ENCODE measurements around the gene SLK.

SLK gene

GRCh38 chr10:104035194-104036068, 68.5 kb downstream of the SLK start:
- FAIRE-seq, result no peak

GRCh38 chr10:104036069-104036384, 69.1 kb downstream of the SLK start:
- no peak for FAIRE-seq

GRCh38 chr10:104036518-104037260, 69.7 kb downstream of the SLK start:
- FAIRE-seq, result no peak

DNA sequence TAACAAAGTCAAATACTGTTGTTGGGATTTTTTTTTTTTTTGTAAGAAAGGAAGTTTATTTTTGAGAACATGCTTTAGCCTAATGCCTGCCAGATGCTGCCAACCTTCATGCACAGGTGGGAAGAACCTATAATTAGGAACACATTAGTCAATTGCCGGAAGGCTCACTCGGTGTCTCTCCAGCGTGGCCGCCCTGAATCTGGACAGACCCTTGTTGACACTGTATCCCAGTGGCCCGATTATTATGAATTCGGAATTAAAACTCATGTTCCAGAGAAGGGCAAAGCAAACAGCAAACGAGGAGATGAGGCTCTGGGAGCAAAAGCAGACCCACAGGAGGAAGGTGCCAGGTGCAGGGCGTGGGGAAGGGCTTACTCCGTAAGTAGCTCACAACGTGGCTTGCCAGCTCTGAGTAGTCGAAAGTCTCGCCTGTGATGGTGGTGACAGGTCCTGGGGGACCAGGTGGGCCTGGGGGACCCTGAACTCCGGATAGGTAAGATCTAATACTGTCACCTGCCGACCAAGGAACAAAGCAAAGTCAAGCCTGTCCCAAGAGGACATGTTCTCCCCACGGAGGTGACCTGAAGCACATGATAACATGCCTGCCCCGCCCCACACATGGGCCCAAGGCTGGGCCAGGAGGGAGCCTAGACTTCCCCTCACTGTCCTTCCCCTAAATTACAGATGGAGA, 70.5 kb downstream of the SLK start:
- no peak for FAIRE-seq

DNA sequence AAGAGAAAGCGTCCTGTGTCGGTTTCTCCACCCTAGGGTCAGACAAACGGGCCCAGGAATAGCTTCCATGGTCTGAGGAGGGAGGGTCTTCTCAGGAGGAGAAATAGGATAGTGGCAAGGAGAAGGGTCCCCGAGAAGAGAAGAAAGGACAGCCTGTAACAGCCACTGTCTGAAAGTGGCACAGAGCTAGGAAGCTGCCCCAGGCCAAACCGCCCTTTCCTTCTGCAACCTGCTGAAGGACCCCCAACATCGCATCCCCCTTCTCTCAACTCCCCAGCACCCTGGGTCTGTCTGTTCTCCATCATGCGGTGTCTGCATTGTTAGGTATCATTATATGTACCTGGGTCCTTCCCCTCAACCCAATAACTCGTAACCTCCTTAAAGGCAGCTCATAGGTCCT, 71.6 kb downstream of the SLK start:
- no peak for FAIRE-seq

- FAIRE-seq, result no peak
Measured at GRCh38 chr10:104038958-104039752, 72.2 kb downstream of the SLK start.

- FAIRE-seq, result no peak
Measured at GRCh38 chr10:104040382-104040781, 73.4 kb downstream of the SLK start.

- no peak for FAIRE-seq
Measured at GRCh38 chr10:104040862-104041789, 74.2 kb downstream of the SLK start.

- FAIRE-seq, result no peak
Measured at GRCh38 chr10:104041891-104042535, 75.1 kb downstream of the SLK start.

DNA sequence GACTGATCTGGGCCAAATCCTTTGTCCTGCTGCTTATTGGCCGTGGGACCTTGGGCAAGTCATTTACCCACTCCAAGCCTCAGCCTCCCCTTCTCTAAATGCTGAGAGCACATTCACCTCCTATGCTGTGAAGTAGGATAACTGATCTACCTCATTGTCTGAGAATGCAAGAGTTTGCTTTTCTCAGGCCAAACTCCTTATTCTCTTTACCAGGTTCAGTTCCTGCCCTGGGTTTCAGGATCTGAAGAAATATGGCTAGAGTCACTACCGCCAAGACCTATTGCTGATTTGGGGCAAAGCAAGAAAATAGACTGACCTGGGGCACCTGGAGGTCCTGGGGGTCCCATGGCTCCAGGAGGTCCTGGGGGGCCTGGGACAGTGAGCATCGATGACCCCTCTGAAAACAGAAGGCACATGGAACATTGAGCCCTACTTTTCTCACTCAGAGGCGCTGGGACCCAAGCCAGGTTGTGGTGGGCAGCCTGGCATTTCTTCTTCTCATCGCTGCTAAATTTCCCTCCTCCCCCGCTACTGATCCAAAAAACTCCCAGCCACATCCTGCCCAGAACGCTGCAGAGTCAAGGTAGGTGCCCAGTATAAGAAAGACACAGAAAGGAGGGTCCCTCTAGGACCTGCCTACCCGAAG, 76.4 kb downstream of the SLK start:
- no peak for FAIRE-seq

DNA sequence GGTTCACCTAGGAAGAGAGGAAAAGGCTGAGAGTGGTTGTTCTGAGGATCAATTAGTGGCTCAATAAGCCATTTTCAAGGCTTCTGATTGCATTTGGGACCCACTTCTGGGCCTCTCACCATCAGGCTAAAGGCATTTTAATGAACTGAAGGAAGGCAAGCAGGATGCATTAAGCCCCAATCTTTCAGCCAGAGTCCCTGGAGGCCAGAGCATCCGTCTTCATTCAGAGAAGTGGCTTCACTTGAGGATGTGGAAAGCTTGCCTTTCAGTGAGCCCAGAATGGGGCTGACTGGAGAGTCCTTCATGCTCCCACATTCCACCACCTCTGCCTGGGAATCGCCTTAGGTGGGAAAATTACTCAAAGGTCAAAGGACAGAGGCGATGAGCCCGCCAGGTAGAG, 76.9 kb downstream of the SLK start:
- no peak for FAIRE-seq

GRCh38 chr10:104045151-104046089, 78.5 kb downstream of the SLK start:
- FAIRE-seq, result no peak

- FAIRE-seq, result no peak
Measured at GRCh38 chr10:104046651-104047050, 79.7 kb downstream of the SLK start.

GRCh38 chr10:104049504-104050250, 82.7 kb downstream of the SLK start:
- FAIRE-seq, result no peak

DNA sequence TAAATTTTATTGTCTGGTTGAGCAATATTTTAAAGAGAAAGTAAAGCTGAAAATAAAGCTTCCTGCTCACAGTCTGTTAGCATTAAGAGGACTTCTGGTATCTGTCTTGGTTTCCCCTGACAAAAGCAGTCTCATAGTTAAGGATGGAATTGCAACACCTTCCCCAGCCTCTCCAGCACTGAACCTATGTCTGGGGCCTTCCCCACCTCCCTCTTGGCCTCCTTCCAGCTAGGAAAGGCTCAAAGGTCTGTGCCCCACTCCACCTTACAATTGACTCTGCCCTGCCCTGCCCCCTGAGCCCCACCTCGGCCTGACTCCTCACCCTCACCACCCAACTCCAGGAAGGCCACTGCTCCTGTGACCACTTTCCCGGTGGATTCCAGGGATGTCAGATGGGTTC, 85.5 kb downstream of the SLK start:
- no peak for FAIRE-seq

DNA sequence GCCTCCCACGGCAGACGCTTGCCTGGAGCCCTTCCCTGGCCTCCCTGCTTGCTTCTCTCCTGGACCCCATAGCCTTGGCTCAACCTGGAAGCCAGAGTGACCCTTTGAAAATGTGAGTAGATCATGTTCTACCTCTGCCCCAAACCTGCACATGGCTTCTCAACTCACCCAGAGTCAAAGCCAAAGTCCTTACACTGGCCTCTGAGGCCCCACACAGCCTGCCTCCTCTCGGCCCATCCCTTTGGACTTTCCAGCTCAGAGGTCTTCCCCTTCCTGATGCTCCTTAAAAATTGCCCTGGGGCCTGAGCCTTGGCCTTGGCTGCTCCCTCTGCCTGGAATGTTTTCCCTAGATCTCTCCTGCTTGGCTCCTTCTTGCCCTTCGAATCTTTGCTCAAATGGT, 86.3 kb downstream of the SLK start:
- no peak for FAIRE-seq

- no peak for FAIRE-seq
Measured at GRCh38 chr10:104054430-104054829, 87.5 kb downstream of the SLK start.

DNA sequence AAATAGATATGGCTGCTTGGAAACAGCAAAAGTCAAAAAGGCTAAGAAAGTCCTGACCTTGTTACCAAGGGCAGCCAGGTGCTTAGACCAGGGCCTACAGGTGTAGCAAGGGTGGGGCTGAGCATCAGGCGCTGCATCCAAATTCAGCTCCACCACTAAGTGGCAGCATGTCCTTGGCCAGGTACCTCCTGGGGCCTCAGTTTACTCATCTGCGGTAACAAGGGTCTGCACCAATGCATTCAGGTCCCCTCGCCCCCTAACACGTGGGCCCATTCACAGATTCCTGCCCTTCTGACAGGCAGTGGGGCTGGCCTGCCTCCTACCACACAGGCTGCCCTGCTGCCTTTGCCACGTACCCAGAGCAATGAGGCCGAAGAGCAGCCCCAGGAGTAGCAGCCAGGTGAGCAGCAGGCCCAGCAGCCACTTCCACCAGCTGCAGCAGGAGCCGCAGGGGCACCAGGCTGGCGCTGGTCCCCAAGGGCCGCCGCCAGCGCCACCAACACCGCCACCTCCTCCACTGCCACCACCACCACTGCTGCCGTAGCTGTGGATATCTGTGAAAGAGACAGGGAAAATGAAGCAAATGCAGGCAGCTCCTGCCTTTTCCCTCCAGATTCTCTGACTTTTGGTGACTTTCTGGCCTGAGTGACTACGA, 89.8 kb downstream of the SLK start:
- no peak for FAIRE-seq

Data from endometrium (tissue), 2 donors.